HG03139 (cell line): ENCODE results near the gene PNLIPRP2.

ENCODE experiments used
- ATAC-seq: cut with Tn5 transposase; IDR thresholded peaks from one replicate; pipeline ENCODE4 v1.9.1; 2021; ENCODE audit not compliant: unreplicated experiment

The PNLIPRP2 gene

DNA sequence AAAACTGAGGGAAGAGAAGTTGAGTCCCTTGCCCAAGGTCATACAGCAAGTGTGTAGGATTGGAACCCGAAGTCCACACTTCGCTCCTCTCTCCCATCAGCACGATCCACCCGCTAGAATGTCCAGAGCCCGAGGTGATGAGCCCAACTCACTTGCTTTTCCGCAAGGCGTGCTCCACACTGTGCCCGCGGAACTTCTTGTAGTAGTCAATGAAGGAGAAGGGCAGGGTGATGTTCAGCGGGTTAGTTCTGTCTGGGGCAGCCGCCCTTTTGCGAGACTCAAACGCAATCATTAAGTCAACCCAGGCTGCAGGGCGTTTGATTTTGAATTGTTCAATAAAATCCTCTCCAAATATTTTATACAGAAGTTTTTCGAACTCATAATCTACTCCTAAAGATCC, 58.6 kb downstream of the PNLIPRP2 start:
- ATAC-seq = no peak

DNA sequence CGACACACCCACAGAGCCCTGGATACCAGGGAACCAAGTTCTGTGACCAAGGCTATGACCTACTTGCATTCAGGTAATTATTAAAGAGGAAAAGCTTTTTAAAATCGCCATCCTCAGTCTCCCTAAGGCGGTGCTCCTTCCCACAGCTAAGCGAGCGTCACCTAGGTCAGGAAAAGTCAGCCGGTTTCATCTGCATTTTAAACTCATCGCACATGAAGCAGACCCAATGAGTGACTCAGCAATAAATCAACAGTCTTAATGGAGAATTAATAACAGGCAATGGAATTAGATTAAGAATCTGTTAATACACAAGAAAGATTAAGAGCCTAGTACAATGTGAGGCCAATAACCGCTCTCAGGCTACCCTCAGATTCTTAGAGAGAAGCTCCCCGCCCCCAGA, 62.4 kb downstream of the PNLIPRP2 start:
- ATAC-seq = no peak

DNA sequence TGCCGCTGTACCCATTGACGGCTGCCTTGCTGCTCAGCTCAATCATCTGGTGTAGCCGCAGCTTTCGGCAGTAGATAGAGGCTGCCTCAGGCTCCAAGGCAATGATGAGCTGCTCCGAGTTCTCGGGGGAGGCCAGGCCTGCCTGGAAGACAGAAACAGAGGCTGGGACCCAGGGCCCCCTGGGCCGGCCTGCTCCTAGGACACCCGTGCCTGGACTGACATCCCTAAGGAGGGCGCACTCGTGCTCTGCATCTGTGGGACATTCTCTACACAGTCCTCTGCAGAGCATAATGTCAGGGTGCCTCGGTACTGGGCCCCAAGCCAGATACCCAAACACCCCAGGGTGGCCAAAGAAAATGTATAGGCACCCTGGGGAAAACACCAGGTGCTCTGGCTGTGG, 63.1 kb downstream of the PNLIPRP2 start:
- no peak for ATAC-seq

DNA sequence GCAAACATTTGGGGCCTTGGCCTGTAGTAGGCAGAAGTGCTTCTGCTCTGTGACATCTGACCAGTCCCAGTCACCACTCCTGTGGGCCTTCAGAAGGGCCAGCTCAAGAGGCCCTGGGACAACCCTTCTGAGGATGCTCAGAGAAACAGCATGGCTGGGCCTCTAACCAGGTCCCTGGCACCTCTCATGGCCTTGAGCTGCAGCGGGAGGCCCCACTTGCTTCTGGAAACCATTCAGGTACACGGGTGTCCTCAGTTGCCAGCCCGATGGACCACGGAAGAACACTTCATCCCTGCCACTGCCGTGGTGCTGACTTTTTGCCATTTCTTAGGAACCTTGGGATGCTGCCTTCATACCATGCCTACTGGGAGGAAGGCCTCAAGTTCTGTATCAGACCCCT, 64.0 kb downstream of the PNLIPRP2 start:
- no peak for ATAC-seq

DNA sequence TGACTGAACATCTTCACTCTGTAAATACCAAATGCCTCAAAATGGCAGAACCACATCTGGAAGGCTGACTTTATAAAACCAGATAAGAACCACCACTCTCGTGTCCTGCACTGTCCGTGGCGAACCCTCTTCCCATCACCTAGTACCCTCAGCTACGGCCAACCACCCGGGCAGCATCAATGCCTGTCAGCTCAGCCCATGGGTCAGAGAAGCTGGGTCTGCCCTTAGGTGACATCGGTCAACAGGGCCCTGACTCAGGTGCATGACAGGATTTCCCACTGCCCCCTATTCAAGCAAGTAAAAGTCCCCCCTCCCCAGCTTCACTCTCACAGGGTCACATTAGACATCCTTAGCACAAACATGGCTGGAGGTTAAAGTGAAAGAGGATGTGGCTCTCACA, 65.1 kb downstream of the PNLIPRP2 start:
- ATAC-seq = no peak

DNA sequence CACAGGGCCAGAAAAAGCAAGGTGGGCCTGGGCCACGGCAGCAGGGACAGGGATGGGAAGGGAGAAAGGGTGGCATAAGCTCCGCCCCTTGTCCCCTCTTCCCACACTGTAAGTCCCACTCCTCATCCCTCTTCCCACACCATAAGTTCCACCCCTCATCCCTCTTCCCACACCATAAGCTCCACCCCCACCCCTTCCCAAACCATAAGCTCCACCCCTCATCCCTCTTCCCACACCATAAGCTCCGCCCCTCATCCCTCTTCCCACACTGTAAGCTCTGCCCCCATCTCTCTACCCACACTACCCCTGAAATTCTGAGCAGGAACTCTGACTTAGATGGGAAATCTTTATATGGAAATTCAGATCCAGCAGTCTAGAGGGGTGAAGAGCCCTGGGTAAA, 65.9 kb downstream of the PNLIPRP2 start:
- ATAC-seq = no peak

DNA sequence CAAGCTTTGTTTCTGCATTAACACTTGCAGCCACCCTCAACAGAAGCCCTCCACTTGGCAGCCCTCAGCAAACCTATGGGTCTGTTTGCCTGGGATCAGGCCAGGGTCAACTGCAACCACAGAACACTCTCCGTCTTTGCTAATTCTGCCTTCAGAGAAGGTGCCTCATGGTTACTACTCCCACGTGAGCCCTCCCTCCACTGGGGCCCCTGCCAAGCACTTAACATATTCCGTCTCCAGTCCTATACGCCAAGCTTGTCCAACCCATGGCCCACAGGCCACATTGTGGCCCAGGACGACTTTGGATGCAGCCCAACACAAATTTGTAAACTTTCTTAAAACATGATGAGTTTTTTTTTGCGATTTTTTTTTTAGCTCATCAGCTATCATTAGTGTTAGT, 66.9 kb downstream of the PNLIPRP2 start:
- ATAC-seq = no peak

DNA sequence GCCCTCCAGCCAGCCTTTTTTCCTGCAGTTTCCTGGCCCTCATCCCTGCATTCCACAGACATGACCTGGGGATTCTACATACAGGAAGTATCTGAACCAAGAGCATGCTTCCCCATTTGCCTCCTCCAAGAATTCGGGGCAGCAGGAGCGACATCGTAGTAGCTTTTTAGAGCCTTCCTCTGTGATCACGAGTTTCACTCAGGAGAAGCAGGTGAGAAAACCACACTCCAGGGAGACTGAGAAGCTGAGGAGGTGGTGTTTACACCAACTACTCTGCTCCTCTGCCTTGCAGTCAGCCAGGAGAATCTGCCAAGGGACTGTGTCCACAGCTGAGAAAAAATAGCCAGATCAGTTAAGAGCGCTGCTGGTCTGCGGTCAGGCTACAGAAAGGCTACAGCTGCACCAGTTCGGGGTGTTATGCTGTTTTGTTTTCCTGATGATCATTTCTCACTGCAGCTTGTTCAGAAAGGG, 67.5 kb downstream of the PNLIPRP2 start:
- ATAC-seq = no peak

DNA sequence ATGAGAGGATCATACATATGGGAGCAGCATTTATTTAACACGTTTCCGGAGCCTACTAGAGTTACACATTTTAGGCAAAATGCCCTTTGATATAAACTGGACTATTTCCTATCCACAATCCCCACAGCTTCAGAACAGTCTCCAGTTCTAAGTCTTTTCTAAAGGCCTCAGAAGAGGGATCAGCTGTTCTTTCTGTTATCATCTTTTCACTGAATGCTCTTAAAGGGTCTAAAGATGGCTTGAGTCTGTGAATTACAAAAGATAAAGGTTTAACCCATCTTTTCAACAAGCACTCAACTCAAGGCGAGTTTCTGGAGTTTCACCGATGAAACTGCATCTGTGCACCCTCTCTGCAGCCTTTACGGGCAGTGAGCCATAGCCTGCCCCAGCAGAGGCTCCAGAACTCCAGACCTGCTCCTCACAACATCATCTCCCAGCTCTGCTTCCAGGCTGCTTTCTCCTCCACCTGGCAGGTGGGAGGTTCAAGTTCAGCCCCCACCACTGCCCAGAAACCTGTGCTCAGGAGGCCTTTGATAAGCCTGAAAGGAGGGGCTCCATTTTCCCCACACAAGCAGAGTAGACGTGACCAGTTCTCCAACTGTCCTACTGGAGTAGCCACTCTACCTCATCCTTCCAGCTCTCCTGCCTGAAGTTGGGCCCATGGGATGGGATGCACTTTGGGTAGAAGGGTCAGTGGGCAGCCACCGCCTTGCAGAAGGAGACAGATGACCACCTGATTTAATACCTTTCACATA, 68.2 kb downstream of the PNLIPRP2 start:
- no peak for ATAC-seq

DNA sequence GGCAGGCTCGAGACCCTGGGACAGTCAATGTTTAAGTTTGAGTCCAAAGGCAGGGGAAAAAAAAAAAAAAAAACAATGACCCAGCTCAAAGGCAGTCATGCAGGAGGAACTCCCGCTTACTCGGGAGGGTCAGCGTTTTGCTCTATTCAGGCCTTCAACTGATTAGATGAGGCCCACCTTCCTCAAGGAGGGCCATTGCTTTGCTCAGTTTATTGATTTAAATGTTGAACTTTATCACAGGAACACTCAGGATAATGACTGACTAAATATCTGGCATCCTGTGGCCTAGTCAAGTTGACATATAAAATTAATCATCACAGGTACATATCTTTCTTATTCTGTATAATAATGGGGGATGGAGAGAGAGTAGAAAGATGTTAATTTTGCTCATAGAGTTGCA, 69.0 kb downstream of the PNLIPRP2 start:
- no peak for ATAC-seq

DNA sequence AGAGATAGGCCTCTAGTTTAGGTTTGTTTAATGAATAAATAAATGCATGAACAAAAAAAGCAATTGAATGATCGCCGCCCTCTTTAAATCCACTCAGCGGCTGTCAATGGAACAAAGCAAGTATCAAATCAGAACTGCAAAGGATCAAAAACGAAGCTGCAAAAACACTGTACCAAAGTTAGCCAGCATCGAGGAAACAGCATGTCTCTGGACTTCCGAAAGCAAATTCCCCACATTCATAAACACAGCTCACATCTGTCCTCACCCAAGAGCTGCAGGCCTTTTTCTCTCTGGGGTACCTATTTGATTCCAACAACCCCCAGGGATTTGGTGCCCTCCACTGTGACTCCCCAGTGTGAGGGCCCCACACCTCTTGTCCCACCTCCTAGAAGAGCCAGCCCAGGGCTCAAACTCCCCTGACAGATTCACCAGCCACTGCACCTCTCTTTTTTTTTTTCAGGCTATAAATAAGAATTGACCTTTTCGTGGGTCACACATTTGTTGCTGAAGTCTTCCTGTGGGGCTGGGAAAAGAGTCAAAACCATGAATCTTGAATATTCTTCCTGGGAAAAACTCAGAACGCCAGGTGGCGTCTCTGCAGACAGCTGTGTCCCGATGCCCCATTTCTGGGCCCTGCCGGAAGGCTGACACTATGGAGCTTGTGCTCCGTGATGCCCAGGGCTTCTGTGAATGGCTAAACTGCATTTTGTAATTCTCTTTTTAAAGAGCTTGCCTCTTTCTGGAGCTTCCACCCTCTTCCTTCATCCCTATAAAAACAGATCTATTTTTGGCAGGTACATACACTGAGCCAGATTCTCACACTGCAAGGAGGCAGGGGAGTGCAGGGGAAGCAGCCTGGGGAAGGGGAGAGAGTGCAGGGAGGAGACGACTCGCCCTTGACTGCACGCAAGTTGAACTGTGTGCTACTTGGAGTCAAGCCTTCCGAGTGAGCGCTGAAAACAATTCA, 69.9 kb downstream of the PNLIPRP2 start:
- no peak for ATAC-seq

DNA sequence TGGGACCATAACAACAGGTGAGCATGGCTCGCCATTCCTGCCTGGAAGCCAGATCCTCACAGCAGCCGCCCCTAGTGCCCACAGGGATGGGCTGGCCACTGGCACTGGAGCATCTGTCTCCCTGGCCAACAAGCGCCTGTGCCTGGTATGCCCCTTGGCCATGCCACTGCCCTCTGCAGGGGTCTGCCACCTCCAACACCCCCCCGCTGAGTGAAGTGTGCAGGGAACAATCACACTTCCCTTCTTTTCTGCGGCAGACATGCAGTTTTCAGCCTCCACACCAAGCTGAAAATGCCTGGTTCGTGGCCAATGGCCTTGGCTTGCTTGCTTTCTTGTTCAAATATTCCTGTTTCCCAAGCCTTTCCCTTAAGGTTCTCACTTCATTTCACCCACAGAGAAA, 70.9 kb downstream of the PNLIPRP2 start:
- ATAC-seq = no peak

DNA sequence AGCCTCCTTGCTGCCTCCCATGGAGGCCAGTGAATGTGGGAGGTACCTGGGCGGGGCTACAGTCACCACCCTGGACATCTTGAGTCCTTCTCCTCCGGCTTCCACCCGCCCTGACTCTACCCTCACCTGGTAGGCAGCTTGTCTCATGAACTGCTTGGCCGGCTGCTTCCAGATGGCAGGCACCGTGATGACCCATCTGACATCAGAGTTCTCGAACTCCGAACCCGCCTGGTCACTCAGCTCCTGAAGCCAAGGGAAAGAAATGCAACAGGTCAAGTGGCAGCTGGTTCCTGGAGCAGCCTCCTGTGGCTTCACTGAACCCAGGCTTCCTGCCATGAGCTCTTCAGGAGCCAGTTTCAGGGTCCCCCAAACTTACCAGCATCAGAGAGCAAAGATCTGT, 71.5 kb downstream of the PNLIPRP2 start:
- ATAC-seq = no peak

DNA sequence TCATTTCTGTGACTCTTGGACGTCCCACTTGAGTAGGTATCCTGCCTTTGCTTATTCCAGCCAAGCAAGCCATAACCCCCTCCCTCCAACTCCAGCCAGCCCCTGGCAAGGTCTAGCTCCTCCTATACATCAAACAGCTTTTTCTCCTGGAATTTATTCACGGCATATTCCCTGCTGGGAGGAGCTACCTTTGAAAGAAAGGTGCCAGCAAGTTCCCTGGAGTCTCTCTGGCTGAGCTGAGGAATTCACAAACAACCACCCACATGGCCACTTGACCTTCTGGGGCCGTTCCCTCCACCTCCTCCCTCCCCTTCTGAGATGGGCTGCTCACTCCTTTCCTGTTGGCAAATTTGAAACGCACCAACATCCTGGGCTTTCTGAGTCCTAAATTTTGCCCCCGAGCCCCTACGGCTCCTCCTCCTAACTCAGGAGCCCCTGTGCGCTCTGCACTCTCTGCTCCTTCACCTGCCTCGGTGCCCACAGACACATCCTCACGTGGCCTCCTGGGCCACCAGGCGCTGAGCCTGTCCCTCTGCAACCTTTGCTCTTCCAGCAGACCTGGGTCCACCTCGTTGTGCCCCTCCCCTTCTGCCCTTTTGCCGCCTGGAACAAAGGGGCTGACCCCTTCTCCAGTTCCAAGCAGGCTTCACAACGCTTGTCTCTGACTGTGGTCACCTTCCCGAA, 73.6 kb downstream of the PNLIPRP2 start:
- ATAC-seq = no peak
